Karpas-422 (cell line): ENCODE results near the gene SLC44A5. TPM values are rescaled to one million over a fixed set of nuclear protein-coding genes. Genes with fewer than 3 reads are reported as not detected.
"Not testable (repeated sequence)": the region's sequence is repeated elsewhere in the genome, so short reads cannot be mapped to it uniquely, and the experiment has no call there.

Experiments used
- DNase-seq: peaks from one replicate; pipeline ENCODE4 v3.0.0-alpha.2; 2015
- H2AFZ ChIP-seq: fragments of 200-600 bp; sonication (generic); 2 replicates; pipeline ENCODE4 v1.6.1; 2014; ENCODE audit warnings: antibody characterized with exemption, low read length, mixed read lengths
- H3K27ac ChIP-seq: fragments of 200-600 bp; sonication (generic); 2 replicates; pipeline ENCODE4 v1.5.1; 2014; ENCODE audit warnings: mild to moderate bottlenecking, low read length, moderate library complexity
- H3K27me3 ChIP-seq: fragments of 200-600 bp; sonication (generic); 2 replicates; pipeline ENCODE4 v1.6.1; 2014; ENCODE audit warnings: low read length, mixed read lengths
- H3K36me3 ChIP-seq: fragments of 200-600 bp; sonication (generic); 2 replicates; pipeline ENCODE4 v1.6.1; 2014; ENCODE audit warnings: low read length, mixed read lengths; ENCODE audit not compliant: insufficient read depth
- H3K4me1 ChIP-seq: fragments of 200-600 bp; sonication (generic); 2 replicates; pipeline ENCODE4 v1.6.1; 2014; ENCODE audit warnings: mild to moderate bottlenecking, low read length, mixed read lengths
- H3K4me2 ChIP-seq: fragments of 200-600 bp; sonication (generic); 2 replicates; pipeline ENCODE4 v1.6.1; 2014; ENCODE audit warnings: low read length, low read depth, mild to moderate bottlenecking; ENCODE audit not compliant: poor library complexity, severe bottlenecking
- H3K4me3 ChIP-seq: fragments of 200-600 bp; sonication (generic); 2 replicates; pipeline ENCODE4 v1.5.1; 2014; ENCODE audit warnings: mild to moderate bottlenecking, antibody characterized with exemption, low read length, mixed read lengths
- H3K79me2 ChIP-seq: fragments of 200-600 bp; sonication (generic); 2 replicates; pipeline ENCODE4 v1.6.1; 2014; ENCODE audit warnings: mild to moderate bottlenecking, low read length, mixed read lengths
- H3K9ac ChIP-seq: fragments of 200-600 bp; sonication (generic); 2 replicates; pipeline ENCODE4 v1.6.0; 2014; ENCODE audit warnings: low read length
- H3K9me2 ChIP-seq: fragments of 200-600 bp; sonication (generic), shearing (Covaris generic); replicated peaks from 2 replicates; pipeline ENCODE4 v1.6.0; 2014; ENCODE audit warnings: mild to moderate bottlenecking, low read length, moderate library complexity; ENCODE audit not compliant: insufficient read depth
- H3K9me3 ChIP-seq: fragments of 300-700, 200-600 bp; sonication (generic); 2 replicates; pipeline ENCODE4 v1.6.1; 2014; ENCODE audit warnings: low read length, mixed read lengths
- H4K20me1 ChIP-seq: fragments of 200-600 bp; sonication (generic); 2 replicates; pipeline ENCODE4 v1.6.1; 2014; ENCODE audit warnings: mild to moderate bottlenecking, antibody characterized with exemption, low read length, low read depth; ENCODE audit not compliant: insufficient read depth
- total RNA-seq: library from RNA; depleted of rRNA; stranded (reverse); fragments of >200 nt; shearing (Covaris generic); gene quantifications from 2 replicates; pipeline ENCODE4 v1.2.3, GENCODE V29; 2014; ENCODE audit warnings: low replicate concordance

SLC44A5 gene
- total RNA-seq, 1 experiment from 2014 or later: not detected

GRCh38 chr1:75612976-75613375 is 2.1 kb upstream of the SLC44A5 start:
- H3K9me3 ChIP-seq: no peaks in the 10 kb centered on the region
- no peak overlapping the region for H3K27ac ChIP-seq
- no peaks in the 10 kb centered on the region for H3K4me1 ChIP-seq
- H3K4me2 ChIP-seq: no peak overlapping the region
- no peaks in the 10 kb centered on the region for H3K9me2 ChIP-seq
- no peak overlapping the region for H3K4me3 ChIP-seq
- no peaks in the 10 kb centered on the region for H3K36me3 ChIP-seq
- H2AFZ ChIP-seq: no peak overlapping the region
- H3K79me2 ChIP-seq: no peaks in the 10 kb centered on the region
- DNase-seq: no peak
- no peaks in the 10 kb centered on the region for H4K20me1 ChIP-seq
- H3K27me3 ChIP-seq: no peaks in the 10 kb centered on the region
- H3K9ac ChIP-seq: no peak overlapping the region

- Histone ChIP-seq H2AFZ (no peak overlapping the region), H3K27me3 (no peaks in the 10 kb centered on the region), H3K27ac (no peak overlapping the region), H4K20me1 (no peaks in the 10 kb centered on the region), H3K9me3 (no peaks in the 10 kb centered on the region), H3K9me2 (no peaks in the 10 kb centered on the region), H3K36me3 (no peaks in the 10 kb centered on the region), H3K79me2 (no peaks in the 10 kb centered on the region), H3K4me2 (no peak overlapping the region), H3K4me3 (no peak overlapping the region), H3K9ac (no peak overlapping the region), H3K4me1 (no peaks in the 10 kb centered on the region)
- no peak for DNase-seq
Observed at GRCh38 chr1:75602486-75602885, 8.4 kb downstream of the SLC44A5 start.

GRCh38 chr1:75600781-75601180 is 10.1 kb downstream of the SLC44A5 start:
- H2AFZ ChIP-seq: no peak overlapping the region
- no peaks in the 10 kb centered on the region for H3K27me3 ChIP-seq
- H3K9me2 ChIP-seq: no peaks in the 10 kb centered on the region
- DNase-seq: no peak
- H3K36me3 ChIP-seq: no peaks in the 10 kb centered on the region
- H3K4me2 ChIP-seq: no peak overlapping the region
- no peak overlapping the region for H3K27ac ChIP-seq
- no peaks in the 10 kb centered on the region for H3K4me1 ChIP-seq
- H3K9me3 ChIP-seq: no peaks in the 10 kb centered on the region
- H3K4me3 ChIP-seq: no peak overlapping the region
- H3K79me2 ChIP-seq: no peaks in the 10 kb centered on the region
- no peak overlapping the region for H3K9ac ChIP-seq
- no peaks in the 10 kb centered on the region for H4K20me1 ChIP-seq

GRCh38 chr1:75594327-75594726 is 16.6 kb downstream of the SLC44A5 start:
- H3K9ac ChIP-seq: no peak overlapping the region
- no peak overlapping the region for H3K4me2 ChIP-seq
- no peak overlapping the region for H2AFZ ChIP-seq
- no peak for DNase-seq
- no peaks in the 10 kb centered on the region for H3K27me3 ChIP-seq
- H3K9me3 ChIP-seq: no peaks in the 10 kb centered on the region
- no peaks in the 10 kb centered on the region for H3K4me1 ChIP-seq
- H4K20me1 ChIP-seq: no peaks in the 10 kb centered on the region
- H3K4me3 ChIP-seq: no peak overlapping the region
- no peaks in the 10 kb centered on the region for H3K36me3 ChIP-seq
- no peaks in the 10 kb centered on the region for H3K9me2 ChIP-seq
- no peak overlapping the region for H3K27ac ChIP-seq
- no peaks in the 10 kb centered on the region for H3K79me2 ChIP-seq

- H3K9me2 ChIP-seq: not testable (repeated sequence)
Observed at GRCh38 chr1:75593457-75593856, 17.5 kb downstream of the SLC44A5 start.

GRCh38 chr1:75589637-75590036 is 21.3 kb downstream of the SLC44A5 start:
- H3K9me3 ChIP-seq: no peaks in the 10 kb centered on the region
- no peak for DNase-seq
- H3K4me3 ChIP-seq: no peak overlapping the region
- H3K4me2 ChIP-seq: no peak overlapping the region
- H3K4me1 ChIP-seq: no peaks in the 10 kb centered on the region
- H4K20me1 ChIP-seq: no peaks in the 10 kb centered on the region
- H3K9ac ChIP-seq: no peak overlapping the region
- H3K27me3 ChIP-seq: no peaks in the 10 kb centered on the region
- no peak overlapping the region for H3K27ac ChIP-seq
- no peaks in the 10 kb centered on the region for H3K9me2 ChIP-seq
- H3K36me3 ChIP-seq: no peaks in the 10 kb centered on the region
- no peak overlapping the region for H2AFZ ChIP-seq
- no peaks in the 10 kb centered on the region for H3K79me2 ChIP-seq

More at GRCh38 chr1:75593457-75593856, 17.5 kb downstream of the SLC44A5 start:
- not testable (repeated sequence) for H3K9ac ChIP-seq, H4K20me1 ChIP-seq, H3K4me1 ChIP-seq, H3K27ac ChIP-seq, H3K9me3 ChIP-seq, DNase-seq, H3K27me3 ChIP-seq, H3K4me3 ChIP-seq, H3K4me2 ChIP-seq, H3K36me3 ChIP-seq, H2AFZ ChIP-seq, H3K79me2 ChIP-seq

- no peaks in the 10 kb centered on the region for H4K20me1 ChIP-seq
- no peak overlapping the region for H3K4me2 ChIP-seq
- no peak overlapping the region for H3K9ac ChIP-seq
- H2AFZ ChIP-seq: no peak overlapping the region
- no peak overlapping the region for H3K27ac ChIP-seq
- no peaks in the 10 kb centered on the region for H3K27me3 ChIP-seq
- no peaks in the 10 kb centered on the region for H3K4me1 ChIP-seq
- no peak overlapping the region for H3K4me3 ChIP-seq
- no peaks in the 10 kb centered on the region for H3K9me3 ChIP-seq
- no peaks in the 10 kb centered on the region for H3K36me3 ChIP-seq
- H3K79me2 ChIP-seq: no peaks in the 10 kb centered on the region
- H3K9me2 ChIP-seq: no peaks in the 10 kb centered on the region
- DNase-seq: no peak
Observed at GRCh38 chr1:75588779-75589475, 22.0 kb downstream of the SLC44A5 start.

- Histone ChIP-seq H3K9me3 (no peaks in the 10 kb centered on the region), H3K36me3 (no peaks in the 10 kb centered on the region), H3K27me3 (no peaks in the 10 kb centered on the region), H3K4me1 (no peaks in the 10 kb centered on the region), H3K9ac (no peak overlapping the region), H3K27ac (no peak overlapping the region), H3K4me3 (no peak overlapping the region), H4K20me1 (no peaks in the 10 kb centered on the region), H3K9me2 (no peaks in the 10 kb centered on the region), H2AFZ (no peak overlapping the region), H3K4me2 (no peak overlapping the region), H3K79me2 (no peaks in the 10 kb centered on the region)
- no peak for DNase-seq
Observed at GRCh38 chr1:75587692-75588091, 23.2 kb downstream of the SLC44A5 start.
